Gastrocnemius medialis (tissue), 4 donors: ENCODE measurements around the gene GRM8.

Experiments
- POLR2A ChIP-seq, 2 donors: fragments of 450-650 bp; IDR thresholded peaks; one replicate each; pipeline ENCODE4 v1.6.1; 2017; ENCODE audit warnings: antibody characterized with exemption in 2 of 2, mild to moderate bottlenecking in 2 of 2, moderate library complexity in 2 of 2
- TF ChIP-seq, protein P1 (sequence below), 5 experiments: fragments of 450-650 bp in 3 of 5; fragments of 200-600 bp in 2 of 5; sonication (generic) in 2 of 5; IDR thresholded peaks in 4 of 5; conservative IDR thresholded peaks in 1 of 5; 1 replicate in 4 of 5; 2 replicates in 1 of 5; pipeline ENCODE4 v1.5.1; 2016 to 2019; ENCODE audit warnings: antibody characterized with exemption in 5 of 5, mild to moderate bottlenecking in 3 of 5, moderate library complexity in 3 of 5

DNA sequence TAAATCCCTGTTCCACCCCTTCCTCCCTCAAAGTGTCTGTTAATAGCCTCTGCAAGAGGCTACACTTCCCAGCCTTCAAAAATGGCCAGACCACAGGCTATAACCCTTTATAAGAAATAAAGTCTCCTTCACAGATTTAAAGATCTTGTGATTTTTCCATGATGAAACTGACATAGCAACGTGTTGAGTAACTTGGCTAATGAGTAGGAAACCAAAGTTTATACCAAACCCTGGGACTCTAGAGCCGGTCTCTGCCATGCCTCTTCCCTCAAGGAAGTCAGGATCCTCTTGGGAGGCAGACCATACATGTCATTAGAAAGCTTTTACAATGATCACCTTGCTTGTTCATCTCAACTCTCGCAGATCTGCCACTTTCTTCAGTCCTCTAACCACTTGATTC, 44.4 kb downstream of the GRM8 start:
- TF ChIP-seq, protein P1, sequence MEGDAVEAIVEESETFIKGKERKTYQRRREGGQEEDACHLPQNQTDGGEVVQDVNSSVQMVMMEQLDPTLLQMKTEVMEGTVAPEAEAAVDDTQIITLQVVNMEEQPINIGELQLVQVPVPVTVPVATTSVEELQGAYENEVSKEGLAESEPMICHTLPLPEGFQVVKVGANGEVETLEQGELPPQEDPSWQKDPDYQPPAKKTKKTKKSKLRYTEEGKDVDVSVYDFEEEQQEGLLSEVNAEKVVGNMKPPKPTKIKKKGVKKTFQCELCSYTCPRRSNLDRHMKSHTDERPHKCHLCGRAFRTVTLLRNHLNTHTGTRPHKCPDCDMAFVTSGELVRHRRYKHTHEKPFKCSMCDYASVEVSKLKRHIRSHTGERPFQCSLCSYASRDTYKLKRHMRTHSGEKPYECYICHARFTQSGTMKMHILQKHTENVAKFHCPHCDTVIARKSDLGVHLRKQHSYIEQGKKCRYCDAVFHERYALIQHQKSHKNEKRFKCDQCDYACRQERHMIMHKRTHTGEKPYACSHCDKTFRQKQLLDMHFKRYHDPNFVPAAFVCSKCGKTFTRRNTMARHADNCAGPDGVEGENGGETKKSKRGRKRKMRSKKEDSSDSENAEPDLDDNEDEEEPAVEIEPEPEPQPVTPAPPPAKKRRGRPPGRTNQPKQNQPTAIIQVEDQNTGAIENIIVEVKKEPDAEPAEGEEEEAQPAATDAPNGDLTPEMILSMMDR (IDR thresholded peaks at IDR 0.05 in 4 of 5, conservative IDR thresholded peaks at IDR 0.05 in 1 of 5) = no peak
- no peak for TF ChIP-seq POLR2A (IDR thresholded peaks at IDR 0.05)
